ENCODE measurements around the gene SLFNL1. TPM values are rescaled to one million over a fixed set of nuclear protein-coding genes. Genes with fewer than 3 reads are reported as not detected.

SLFNL1 gene
- polyA plus RNA-seq (2013, experiment 1 of 2; ENCODE audit: insufficient read length) = 0.71 TPM
- polyA plus RNA-seq (2013, experiment 2 of 2; ENCODE audit: insufficient read length) = 0.60 TPM

DNA sequence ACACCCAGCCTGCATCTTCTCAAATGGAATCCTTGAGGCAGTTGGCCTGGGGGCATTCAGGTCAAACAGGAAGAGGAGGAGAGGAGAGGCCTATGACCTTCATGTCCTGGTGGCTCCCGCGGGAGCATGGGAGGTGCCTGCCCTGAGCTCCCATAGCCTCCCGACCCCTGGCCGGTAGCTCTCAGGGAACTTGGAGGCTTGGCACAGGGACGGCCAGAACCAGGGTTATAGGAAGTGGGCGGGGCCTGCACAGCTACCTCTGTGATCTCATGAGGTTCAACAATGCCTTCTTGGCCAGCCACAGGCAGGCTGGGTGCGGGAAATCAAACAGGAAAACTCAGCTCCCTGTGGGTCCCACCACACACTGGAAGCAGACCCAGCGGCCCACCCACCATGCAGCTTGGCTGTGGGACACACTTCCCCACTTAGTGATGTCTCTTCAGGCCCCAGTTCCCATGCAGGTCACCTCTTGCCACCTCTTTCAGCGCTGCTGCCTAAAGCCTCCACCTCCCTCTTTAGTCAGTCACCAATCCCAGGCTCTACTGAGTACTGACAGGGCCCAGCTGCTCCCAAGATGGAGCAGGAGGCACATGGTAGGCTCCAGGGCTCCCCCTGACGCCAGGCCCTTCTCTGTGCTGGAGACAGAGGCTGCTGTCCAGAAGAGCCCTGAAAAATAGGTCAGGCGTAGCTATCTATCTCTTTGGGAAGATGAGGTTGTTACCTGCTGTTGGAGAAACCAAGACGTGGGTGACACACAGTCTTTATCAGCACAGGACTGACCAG is at the start of gene SLFNL1:
Gene SLFNL1, minus strand, starts transcription at position 200 of the 783 bp plus-strand sequence. CDS start 1,065 bp downstream, outside the sequence.
- peak; percentile 29 for DNase-seq

DNA sequence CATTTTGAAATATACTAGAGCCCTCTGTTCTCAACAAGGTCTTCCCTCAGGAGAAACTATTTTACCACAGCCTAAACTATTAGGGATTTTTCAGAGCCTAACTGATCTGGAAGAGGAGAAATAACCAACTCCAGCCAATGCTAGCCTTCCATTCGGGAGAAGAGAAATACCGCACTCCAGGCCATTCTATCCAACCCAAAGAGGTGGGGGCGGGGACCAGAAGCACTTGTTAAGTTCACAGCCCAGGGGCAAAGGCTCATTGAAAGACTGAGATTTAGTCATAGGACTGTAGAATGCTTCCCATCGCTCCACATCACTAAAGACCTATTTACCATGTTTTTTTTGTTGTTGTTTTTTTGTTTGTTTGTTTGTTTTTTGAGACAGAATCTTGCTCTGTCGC is 35.4 kb upstream of the SLFNL1 start:
- DNase-seq = no peak

DNA sequence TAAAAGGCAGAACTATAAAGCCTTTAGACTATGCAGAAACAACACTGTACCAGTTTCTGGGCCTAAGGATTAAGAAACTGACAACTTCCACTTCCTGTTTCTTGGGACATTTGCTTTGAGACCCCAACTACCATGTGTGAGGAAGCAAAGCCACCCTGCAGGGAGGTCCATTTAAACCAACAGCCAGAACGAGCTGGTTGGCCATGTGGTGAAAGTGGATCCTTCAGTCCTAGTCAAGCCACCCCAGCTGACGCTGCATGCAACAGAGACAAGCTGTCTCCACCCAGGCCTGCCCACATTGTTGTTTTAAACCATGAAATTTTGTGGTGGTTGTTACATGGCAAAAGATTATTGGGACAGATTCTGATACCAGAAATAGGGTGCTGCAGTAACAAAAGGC is 31.8 kb upstream of the SLFNL1 start:
- DNase-seq = no peak

DNA sequence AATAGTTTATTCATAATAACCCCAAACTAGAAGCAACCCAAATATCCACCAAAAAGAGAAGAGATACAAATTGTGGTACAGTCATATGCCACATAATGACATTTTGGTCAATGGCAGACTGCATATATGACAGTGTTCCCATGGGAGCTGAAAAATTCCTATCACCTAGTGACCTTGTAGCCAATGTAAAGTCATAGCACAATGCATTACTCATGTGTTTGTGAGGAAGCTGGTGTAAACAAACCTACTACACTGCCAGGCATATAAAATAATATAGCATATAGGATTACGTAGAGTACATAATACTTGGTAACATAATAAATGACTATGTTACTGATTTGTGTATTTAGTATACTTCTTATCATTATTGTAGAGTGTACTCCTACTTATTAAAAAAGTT is 29.5 kb upstream of the SLFNL1 start:
- no peak for DNase-seq

DNA sequence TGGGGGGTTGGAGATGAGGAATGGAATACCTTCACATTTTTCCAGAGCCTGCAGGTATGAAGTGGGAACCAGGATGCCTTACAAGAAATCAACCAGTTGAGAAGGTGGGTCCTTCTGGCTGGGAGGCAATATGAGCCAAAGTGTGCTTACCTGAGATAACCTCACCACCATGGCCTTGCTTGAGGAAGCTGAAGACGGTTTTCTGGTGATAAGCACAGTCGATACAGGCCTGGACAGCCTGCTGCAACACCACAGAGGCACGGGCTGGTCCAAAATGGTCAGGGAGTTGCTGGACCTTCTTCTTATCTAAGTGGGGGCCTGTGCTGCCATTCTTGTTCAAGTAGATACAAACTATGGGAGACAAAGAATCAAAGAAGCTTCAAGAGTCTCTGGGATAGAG is 27.0 kb upstream of the SLFNL1 start:
- no peak for DNase-seq

DNA sequence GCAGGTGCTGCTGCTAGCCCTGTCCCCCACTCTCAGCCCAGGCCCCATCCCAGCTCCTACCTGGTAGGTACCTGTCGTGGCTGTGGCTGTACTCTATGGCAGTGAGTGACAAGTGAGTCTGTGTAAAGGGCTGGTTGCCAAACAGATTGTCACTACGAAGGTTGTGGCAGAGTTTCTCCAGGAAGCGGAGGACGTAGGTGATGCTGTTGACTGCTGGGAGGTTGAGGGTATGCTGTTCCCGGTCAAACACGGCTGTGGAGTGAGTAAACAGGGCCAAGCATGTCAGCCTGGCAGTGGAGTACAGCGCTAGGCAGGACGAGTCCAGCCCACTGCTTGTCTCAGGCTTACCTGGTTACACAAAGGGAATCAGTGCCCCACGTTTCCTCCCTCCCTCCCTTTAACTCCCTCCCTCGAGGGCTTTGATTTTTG is 24.8 kb upstream of the SLFNL1 start:
- DNase-seq = no peak

DNA sequence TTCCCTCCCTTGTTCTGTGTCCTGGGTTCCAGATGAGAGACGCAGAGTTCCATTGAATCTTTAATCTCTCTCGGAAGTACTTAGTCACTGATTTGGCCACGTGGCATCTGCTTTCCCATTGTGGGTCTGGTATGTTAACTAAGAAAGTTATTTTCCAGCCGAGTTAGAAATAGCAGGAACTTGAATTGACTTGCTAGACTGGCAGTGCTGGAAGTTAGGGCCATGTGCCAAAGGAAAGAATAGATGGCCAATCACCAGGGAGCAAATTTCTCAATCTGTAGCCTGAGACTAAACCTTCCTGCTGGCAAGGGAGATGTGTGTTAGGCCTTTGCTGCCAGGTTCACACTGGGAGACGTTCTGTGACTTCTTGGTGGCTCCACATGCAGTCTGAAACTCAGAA is 24.2 kb upstream of the SLFNL1 start:
- DNase-seq = peak; percentile 50

DNA sequence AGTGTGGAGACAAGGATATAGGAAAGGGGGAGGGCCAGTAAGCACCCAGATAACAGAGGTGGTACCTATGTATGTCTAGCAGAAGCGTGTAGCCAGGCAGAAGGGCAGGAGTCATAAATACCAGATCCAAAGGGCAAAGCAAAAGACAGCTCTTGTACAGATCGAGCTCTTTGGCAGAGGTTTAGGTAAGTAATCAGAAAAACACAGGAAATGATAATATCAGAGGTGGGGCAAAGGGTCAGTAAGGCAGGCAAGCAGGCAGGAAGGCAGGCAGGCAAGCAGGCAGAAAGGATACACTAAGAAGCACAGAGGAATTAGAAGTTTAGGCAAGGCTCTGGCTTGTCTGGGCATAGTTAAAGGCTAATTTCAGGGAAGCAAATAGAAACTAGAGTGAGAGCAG is 22.7 kb upstream of the SLFNL1 start:
- no peak for DNase-seq

DNA sequence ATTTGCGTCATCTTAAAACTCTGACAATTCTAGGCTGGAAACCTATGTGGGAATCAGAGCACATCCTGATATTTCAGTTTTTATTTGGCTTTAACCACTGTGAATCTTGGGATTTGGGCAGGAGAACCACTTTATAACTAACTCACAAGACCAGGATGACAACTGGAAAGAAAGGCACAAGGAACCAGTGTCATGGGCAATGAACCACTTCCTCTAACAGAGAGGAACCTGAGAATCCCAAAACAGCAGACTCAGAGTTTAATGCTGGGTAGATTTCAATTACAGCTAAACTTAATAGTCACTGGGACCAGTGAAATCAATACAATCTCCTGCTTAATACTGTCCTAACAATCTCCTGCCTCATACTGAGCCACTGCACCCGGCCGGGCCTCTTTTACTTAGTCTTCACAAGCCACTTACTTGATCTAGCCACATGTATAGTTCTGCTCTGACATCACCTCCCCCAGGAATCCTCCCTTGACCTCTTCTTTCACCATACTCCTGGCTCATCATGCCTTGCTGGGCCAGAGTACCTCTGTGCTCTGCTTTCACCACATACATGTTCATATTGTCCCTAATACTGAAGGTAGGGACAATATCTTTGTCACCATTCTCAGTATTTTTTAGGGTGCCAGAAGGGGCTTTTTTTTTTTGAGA is 20.2 kb upstream of the SLFNL1 start:
- no peak for DNase-seq

DNA sequence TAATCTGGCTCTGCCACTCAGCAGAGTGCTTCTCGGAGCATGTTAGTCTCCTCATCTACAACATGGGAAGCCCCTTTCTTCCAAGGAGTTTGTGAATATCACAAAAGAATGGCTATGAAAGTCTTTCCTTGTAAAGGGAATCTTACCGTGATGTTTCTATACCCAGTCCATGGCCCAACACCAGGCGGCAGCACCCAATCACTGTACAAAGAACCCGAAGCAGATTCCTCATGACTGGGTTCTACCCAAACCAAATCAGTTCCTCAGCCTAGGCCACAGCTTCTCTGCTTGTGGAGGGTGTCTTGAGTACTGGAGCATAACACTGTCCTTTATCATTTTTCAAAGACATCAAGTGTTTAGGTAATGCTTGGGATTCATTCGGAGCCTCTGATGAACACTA is 16.6 kb upstream of the SLFNL1 start:
- DNase-seq = no peak

DNA sequence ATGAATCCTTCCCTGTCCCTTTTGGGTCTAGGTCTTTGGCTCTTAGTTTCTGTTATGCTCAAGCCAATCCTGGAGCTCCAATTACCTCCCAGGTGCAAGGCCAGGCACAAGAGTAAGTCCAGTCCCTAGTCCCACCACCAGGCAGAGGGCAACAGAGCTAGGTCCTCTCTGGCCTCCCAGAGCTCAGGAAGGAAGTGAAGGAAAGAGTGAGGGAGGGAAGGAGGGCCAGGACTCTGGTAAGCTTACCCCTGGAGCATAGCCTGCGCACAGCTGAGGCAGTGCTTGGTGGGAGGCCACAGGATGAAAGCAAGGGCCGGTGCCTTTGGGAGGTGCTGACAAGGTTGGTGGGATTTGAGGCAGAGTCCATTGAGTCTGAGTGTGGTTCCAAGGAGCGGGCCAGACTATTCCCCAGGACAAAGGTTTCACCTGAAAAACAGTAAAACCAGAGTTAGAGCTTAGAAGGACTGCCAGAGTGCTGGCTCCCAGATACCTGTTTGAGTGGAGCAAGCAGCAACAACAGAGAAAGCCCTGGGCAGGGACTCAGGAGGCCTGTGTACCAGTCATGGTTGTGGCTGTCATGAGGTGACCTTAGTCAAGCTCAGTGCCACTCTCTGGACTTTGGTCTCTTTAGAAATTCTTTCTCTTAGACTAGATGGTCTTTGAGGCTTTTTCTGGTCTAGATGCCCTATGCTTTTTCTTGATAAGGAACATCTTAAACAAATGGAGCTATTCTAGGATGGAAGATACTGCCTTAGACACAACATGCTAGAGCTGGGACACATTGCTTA is 15.8 kb upstream of the SLFNL1 start:
- no peak for DNase-seq

DNA sequence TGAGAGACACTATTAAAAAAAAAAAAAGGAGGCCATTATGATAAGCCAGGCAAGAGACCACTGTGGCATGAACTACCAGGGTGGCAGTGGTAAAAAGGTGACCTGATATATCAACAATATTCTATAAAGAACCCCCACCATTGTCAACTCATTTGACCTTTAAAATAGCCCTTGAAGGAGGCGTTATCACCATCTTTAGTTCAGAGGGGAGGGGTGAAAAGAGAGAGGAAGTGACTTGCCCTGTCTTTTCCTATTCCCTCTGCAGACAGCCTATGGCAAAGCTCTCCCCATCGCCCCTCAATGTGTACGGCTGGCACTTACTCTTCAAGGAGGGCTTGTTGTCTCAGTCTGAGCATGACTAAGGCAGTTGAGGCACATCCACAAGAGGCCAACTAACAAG is 11.7 kb upstream of the SLFNL1 start:
- DNase-seq = no peak

DNA sequence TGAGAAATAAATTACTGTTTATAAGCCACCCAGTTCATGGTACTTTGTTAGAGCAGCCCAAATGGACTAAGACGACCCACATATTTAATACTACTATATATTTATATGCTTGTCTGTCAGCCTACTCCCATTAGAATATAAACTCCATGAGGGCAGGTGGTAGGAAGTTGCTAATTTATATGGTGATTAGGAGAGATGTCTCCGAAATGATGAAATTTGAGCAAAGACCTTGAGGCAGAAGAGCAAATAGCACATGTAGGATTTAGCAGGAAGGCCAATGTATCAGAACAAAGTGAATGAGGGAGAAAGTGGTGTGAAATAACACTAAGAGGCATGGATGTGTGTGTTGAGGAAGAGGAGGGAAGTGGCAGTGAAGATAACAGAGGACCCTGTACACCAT is 10.6 kb upstream of the SLFNL1 start:
- no peak for DNase-seq

DNA sequence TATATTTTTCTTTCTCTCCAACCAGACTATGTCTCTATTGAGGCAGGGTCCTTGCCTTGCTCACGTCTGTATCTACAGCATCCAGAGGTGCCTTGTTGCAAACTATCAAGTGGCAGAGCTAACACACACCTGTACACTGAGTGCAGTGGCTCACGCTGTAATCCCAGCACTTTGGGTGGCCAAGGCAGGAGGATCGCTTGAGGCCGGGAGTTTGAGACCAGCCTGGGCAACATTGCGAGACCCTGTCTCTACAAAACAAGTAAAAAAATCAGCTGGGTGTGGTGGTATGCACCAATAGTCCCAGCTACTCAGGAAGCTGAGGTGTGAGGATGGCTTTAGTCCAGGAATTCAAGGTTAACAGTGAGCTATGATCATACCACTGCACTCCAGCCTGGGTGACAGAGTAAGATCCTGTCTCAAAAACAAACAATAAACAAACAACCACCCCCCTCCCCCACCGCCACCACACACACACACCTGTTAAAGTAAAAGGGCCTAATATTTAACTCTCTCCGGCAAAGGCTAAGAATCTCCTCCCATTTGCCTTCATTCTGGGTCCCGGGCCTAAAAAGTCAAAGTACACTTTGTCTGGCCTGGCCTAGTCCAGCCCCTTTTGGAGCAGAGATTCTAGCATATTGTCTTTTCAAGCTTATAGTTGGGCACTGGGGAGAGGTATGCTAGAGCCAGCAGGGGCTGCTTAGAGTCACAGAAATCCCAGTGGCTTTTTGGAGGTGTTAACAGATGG is 9.5 kb upstream of the SLFNL1 start:
- no peak for DNase-seq

DNA sequence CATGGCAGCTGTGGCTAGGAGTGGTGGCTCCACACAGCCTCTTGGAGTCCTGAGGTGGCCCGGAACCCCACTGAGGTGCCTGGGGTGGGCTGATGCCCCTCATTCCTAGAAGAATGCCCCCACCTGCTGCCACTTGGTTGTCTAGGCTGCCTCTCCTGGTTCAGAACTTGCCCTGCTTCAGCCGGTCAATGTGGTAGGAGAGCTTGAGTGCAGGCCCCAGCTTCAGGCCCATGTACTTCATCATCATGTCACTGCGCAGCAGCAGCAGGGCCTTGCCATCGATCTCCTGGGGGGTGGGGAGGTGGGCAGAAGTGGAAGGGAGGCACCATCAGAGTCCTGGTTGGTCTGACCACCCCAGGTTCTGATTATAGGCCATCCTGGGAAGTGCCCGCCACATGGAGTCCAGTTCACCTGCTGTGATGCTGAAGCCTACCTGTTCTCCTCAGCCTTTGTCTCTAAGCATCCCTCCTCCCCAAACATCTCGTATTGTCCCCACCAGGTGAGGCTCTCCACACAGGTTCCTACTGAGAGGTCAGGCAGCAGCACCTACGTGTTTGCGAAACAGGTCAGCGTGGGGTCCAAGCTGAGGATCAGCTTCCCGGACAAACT is 6.6 kb upstream of the SLFNL1 start:
- no peak for DNase-seq

DNA sequence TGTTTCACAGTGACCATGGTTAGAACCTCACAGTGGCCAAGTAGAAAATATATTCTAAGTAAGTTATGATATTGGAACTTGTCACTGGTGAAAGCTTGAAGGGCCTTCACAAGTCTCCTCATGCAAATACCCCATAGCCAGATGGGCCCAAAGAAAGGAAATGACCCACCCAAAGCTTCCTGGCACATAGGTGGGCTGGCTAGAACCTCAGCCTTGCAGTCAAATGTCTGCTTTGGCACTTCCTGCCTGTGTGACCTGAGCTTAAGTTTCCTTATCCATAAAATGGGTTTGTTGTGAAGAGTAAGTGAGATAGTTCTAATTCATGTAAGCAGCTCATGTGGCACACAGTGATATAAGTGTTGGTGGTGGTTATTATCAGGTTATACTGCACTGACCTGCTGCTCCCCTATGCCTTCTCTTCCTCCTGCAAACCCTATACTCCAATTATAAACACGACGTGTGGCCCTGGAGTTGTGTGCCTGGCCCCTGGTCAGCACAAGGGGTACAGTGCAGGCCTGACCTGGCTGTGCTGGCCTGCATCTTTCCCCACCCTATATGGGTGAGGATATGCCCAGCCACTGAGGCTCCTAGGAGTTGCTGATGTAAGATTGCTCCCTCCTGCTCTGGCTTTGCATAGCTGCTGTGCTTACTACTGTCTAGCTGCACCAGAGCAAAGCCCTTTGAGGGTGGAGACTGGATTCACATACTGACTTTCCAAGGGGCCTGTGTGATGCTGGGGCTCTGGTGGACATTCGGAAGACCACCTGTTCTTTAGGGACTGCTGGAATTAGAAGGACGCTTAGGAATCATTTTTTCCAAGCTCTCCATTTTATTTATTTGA is 4.7 kb upstream of the SLFNL1 start:
- no peak for DNase-seq

DNA sequence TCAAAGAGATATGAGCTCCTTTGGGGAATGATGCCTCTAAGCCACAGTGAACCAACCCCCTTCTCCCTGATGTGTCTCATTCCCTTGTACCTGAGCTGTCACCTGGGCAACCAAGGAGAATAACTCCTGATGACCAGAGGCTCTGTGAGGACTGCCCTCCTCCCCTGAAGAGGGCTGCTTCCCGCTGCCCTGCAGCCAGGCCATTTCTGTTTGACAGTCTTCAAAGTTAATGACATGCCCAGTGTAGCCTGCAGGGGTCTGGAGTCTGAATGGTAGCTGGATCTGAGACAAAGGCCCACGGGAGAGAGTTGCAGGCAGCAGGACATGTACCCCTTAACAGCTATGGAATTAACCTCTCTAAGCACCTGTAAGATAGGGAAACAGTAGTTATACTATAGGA is 3.4 kb upstream of the SLFNL1 start:
- DNase-seq = no peak

DNA sequence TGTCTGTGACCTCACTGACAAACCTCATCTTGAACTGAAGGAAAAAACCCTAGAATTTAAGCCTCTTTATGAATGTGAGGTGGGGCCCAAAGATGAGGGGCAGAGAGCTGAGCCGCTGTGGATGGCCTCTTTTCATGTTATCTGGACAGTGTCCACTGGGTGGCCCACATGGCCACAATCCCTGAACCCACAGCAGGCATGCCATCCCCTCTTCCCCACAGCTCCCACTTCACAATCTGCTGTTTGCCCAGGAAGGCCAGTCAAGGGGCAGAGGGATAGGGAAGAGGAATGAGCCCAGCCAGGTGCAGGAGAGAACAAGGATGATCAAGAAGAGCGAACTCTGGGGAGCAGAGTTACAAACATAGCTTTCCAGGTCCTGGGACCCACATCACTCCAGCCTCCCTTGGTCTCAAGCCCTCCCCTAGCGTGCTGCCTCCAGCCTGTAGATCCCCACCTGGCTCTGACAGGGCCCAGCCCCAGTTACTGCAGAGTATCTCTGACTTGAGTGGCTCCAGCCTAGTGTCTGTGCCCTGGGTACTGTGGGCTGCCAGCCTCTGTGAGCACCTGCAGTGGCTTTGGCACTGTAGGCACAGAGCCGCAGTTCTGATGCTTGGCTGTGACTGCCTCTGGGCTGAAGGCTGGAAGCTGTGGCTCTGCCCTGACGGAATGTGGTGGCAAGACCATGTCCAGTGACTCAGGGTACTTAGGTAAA is 1.9 kb upstream of the SLFNL1 start:
- peak; percentile 36 for DNase-seq

DNA sequence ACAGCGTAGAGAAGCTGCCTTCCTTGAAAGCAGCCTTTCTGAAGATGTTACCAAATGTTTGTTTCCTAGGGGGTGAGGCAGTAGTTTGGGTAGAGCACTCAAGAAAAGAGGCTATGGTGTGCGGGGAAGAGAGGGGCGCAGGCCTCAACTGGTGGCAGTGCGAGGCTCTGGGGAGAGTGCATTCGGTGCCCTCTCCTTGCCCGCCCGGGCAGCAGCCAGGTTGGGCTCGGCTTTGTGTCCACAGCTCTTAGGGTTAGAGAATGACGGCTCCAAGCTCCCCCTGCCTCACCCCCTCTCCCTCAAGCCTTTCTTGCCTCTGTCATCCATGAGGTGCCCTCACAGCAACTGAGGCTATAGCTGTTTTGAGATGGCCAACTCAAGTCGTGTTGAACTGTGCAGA is 899 bp upstream of the SLFNL1 start:
- no peak for DNase-seq

DNA sequence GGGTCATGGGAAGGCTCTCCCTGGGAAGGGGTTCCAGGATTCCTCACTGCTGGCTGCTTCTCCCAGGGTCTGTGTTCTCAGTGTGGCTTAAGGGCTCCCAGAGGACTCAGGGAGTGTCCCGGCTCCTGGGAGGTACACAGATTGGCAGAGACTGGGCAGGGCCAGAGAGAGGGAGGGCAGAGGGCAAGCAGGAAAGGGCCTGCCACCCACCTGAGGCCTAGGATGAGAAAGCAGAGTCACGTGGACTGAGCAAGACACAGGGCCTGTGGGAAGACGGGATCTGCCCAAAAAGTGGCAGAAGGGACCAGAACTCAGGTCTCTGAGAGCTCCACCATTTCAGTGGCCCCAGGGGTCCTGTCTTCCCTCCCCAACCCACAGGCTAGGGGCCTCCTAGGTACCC is 871 bp downstream of the SLFNL1 start:
- DNase-seq = no peak

Measured in fibroblast of skin of scalp (primary cell).